Effector CD8-positive, alpha-beta T cell (primary cell): ENCODE data around the gene KCMF1.

Experiments used
- DNase-seq: peaks from one replicate; lab custom pipeline; 2025; lab: John Stamatoyannopoulos, UW

KCMF1 gene

GRCh38 chr2:85022232-85022631 is 51.3 kb downstream of the KCMF1 start:
- DNase-seq = no peak

- DNase-seq = no peak
Observed at GRCh38 chr2:85024372-85025047, 53.5 kb downstream of the KCMF1 start.

- DNase-seq = no peak
Observed at GRCh38 chr2:85032621-85033020, 61.7 kb downstream of the KCMF1 start.

GRCh38 chr2:85033388-85033787 is 62.4 kb downstream of the KCMF1 start:
- no peak for DNase-seq

GRCh38 chr2:85034158-85034557 is 63.2 kb downstream of the KCMF1 start:
- DNase-seq = no peak

- no peak for DNase-seq
Observed at GRCh38 chr2:85037622-85038021, 66.7 kb downstream of the KCMF1 start.

GRCh38 chr2:85042330-85042729 is 71.4 kb downstream of the KCMF1 start:
- DNase-seq = no peak

- no peak for DNase-seq
Observed at GRCh38 chr2:85048534-85048933, 77.6 kb downstream of the KCMF1 start.

- no peak for DNase-seq
Observed at GRCh38 chr2:85049236-85049635, 78.3 kb downstream of the KCMF1 start.

- DNase-seq = no peak
Observed at GRCh38 chr2:85053802-85054201, 82.8 kb downstream of the KCMF1 start.

GRCh38 chr2:85057226-85057962 is 86.4 kb downstream of the KCMF1 start:
- DNase-seq = no peak

GRCh38 chr2:85061896-85062295 is 90.9 kb downstream of the KCMF1 start:
- no peak for DNase-seq

GRCh38 chr2:85062565-85062964 is 91.6 kb downstream of the KCMF1 start:
- no peak for DNase-seq

- no peak for DNase-seq
Observed at GRCh38 chr2:85063981-85064599, 93.1 kb downstream of the KCMF1 start.

GRCh38 chr2:85064927-85065577 is 94.1 kb downstream of the KCMF1 start:
- no peak for DNase-seq

- DNase-seq = no peak
Observed at GRCh38 chr2:85066006-85066740, 95.2 kb downstream of the KCMF1 start.

GRCh38 chr2:85066874-85067351 is 96.0 kb downstream of the KCMF1 start:
- no peak for DNase-seq

- no peak for DNase-seq
Observed at GRCh38 chr2:85071096-85071495, 100.1 kb downstream of the KCMF1 start.

GRCh38 chr2:85073033-85073432 is 102.1 kb downstream of the KCMF1 start:
- no peak for DNase-seq

- no peak for DNase-seq
Observed at GRCh38 chr2:85076618-85077274, 105.8 kb downstream of the KCMF1 start.

- DNase-seq = no peak
Observed at GRCh38 chr2:85077859-85078419, 107.0 kb downstream of the KCMF1 start.
